ENCODE data around the gene RAB11FIP4. TPM values are rescaled to one million over a fixed set of nuclear protein-coding genes. Genes with fewer than 3 reads are reported as not detected.

Gene RAB11FIP4
- total RNA-seq, 1 donor from 2014 or later = 0.07 TPM

DNA sequence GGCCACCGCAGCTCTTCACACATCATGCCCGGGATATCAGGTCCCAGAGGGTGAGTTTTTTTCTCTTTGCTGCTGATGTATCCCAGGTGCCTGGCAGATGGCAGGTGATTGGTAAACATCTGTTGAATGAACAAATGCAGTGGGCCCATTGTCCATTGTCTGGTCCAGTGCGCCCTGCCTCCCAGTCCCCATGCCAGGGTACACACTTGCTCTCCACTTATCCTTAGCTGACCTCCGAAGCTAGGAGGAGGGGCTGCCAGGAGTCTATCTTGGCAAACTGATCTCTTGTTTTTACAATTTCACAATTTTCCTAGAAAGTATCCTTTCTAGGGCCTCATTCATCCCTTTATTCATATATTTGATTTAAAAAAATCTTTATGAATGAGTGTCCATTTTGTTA, 196.0 kb downstream of the RAB11FIP4 start:
- DNase-seq (ENCODE audit: low read depth, low spot score) = no peak

Other genes with a start within 250 kb of the RAB11FIP4 start
- 0.26 TPM in 1 of 2 replicates, not detected in the other for gene OMG, start 94.4 kb upstream of the RAB11FIP4 start, total RNA-seq
- gene EVI2B, start 77.6 kb upstream of the RAB11FIP4 start, total RNA-seq = 0.14 and 0.20 TPM in 2 replicates
- 0.33 and 0.35 TPM in 2 replicates for gene EVI2A, start 70.1 kb upstream of the RAB11FIP4 start, total RNA-seq